ENCODE data around the gene SRGAP3. TPM values are rescaled to one million over a fixed set of nuclear protein-coding genes. Genes with fewer than 3 reads are reported as not detected.
"Not testable (repeated sequence)": the region's sequence is repeated elsewhere in the genome, so short reads cannot be mapped to it uniquely, and the experiment has no call there.

Gene SRGAP3
- total RNA-seq, 1 donor from 2014 or later, result 1.6 TPM

- intact Hi-C loops (cut with micrococcal nuclease), result no loop called here
Measured at GRCh38 chr3:9097495-9097894, 152.0 kb downstream of the SRGAP3 start.

GRCh38 chr3:9091486-9092235, 157.8 kb downstream of the SRGAP3 start:
- intact Hi-C loops (cut with micrococcal nuclease), result no loop called here

DNA sequence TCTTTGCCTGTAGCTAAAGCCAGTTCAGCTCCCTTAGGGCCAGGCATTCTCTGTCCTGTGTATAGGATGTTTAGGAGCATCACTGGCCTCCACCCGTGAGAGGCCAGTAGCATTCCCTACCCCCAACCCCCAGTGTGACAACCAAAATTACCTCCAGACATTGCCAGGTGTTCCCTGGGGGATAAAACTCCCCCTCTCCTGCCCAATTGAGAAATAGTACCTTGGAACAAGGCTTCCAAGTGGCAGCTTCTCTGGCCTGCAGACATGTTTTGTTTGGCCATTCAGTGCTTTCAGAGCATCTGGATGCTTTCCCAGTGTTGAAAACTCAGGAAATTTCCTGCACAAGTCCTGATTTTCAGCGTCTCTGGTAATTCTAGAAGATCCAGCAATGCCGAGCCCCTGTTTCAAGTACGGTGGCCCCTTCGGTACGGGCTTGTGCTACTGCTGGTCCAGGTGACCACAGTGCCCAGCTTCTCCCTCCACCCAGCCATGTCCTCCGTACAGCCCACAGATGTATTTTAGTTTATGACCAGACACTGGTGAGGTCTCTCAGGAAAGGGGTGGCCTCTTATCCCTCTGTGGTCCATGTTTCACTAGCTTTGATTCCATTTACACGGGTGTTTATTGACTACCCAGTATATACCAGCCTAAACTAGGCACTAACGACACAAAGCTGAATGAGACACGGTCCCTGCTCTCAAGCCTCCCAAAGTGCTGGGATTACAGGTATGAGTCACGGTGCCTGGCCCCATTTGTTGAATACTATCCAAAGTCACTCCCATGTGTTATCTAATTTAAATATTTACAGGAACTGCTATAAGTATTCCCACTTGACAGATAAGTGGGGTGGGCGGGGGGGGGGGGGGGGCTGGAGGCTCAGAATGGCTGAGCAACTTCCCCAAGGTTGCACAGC, 160.7 kb downstream of the SRGAP3 start:
- intact Hi-C loops (cut with micrococcal nuclease), result no loop called here

- intact Hi-C loops (cut with micrococcal nuclease), result no loop called here
Measured at GRCh38 chr3:9087831-9088413, 161.5 kb downstream of the SRGAP3 start.

GRCh38 chr3:9085428-9085827, 164.0 kb downstream of the SRGAP3 start:
- intact Hi-C loops (cut with micrococcal nuclease), result not testable (repeated sequence)

GRCh38 chr3:9081184-9081818, 168.1 kb downstream of the SRGAP3 start:
- intact Hi-C loops (cut with micrococcal nuclease), result no loop called here

- intact Hi-C loops (cut with micrococcal nuclease), result no loop called here
Measured at GRCh38 chr3:9080163-9080562, 169.3 kb downstream of the SRGAP3 start.

DNA sequence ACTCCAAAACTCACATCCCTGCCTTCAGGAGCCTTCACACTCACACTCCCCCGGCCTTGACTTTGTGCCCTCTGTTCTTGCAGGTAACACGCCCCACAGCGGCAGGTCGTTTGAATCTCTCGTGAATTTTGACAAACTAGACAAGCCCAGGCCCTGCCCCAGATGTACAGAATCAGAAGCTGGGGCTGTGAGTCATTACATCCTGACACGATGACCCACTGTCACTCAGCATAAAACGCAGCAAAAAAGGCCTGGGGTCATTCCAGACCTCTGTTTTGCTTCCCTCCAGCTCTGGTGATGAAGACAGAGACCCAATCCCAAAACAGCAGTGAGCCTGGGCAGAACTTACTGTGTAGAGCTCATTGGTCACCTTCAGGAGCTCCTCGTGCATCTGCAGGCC, 169.8 kb downstream of the SRGAP3 start:
- intact Hi-C loops (cut with micrococcal nuclease), result no loop called here

DNA sequence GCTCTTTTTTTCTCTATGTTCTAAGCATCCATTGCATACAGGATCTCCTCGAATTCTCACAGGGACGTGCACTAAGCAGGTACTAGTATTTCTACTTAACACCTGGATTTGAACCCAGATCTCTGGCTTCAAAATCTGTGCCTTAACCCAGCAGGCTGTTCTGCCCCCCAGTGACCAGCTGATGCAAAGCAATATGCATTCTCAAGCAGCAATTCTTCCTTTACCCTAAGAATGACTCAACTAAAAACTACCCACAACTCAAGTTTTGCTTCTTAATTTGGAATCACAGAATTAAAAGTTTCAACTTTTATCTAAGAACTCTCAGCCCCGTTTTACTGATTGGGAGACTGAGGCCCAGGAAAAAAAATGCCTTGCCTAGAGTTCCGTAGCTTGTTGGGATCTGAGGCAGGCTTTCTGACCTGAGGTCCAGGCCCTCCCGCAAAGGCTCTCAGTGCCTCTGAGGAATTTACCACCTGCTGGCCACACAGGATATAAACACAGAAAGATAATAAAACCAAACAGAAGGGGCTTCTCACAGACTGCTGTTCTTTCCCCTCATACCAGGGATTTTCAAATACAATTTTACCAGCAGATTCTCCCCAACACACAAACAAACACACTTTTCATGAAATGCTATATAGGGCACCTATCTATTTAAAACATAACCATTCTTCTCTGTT, 170.7 kb downstream of the SRGAP3 start:
- intact Hi-C loops (cut with micrococcal nuclease), result no loop called here

- intact Hi-C loops (cut with micrococcal nuclease), result no loop called here
Measured at GRCh38 chr3:9077029-9077428, 172.4 kb downstream of the SRGAP3 start.

GRCh38 chr3:9075762-9076161, 173.7 kb downstream of the SRGAP3 start:
- intact Hi-C loops (cut with micrococcal nuclease), result no loop called here

DNA sequence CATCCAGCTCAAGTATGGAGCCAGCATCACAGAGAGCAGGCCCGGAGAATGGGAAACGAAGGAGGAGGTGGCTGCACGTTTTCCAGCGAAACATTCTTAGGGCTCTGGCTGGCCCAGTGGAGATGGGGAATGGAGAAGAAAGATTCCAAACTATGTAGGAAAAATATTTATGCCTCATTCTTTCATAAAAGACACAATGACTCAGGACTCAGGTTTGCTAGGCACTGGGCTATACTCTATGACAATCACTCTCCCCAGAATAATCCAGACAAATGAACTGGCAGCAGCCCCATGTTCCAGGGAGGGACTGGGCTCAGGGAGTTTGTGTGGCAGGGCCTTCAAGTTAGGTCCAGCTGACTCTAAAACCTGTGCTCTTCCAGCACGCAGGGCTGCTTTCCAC, 175.4 kb downstream of the SRGAP3 start:
- intact Hi-C loops (cut with micrococcal nuclease), result no loop called here

- intact Hi-C loops (cut with micrococcal nuclease), result no loop called here
Measured at GRCh38 chr3:9072667-9073009, 176.8 kb downstream of the SRGAP3 start.

DNA sequence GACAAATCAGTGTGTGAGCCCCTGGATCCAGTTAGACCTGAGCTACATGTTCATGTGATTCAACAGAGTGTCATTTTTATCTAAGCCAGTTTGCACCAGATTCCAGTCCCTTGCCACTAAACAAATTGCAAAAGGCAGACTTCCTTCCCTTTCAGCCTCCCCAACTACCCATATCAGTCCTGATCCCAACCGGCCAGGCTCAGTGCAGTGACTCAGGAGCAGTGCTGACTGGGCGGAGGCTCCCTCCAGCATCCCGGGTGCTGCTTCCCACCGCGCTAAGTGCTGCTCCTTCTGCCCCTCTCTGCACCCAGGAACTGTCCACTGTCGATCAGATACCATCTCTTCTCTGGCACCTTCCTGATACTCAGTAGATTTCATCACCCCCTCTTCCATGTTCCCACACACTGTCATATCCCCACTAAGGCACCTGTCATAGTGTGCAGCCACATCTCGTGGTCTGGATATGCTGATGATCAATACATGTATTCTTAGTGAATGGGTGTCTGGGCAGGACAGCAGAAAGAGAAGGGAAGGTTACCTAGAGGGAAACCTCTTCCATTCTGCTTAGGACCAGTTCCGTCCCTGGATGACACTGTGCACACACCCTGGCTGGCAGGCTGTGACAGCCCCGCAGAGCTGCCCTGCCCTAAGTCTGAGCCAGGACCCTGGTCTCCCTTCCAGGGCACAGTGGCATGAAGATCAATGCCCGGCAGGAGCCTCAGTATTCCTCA, 177.3 kb downstream of the SRGAP3 start:
- intact Hi-C loops (cut with micrococcal nuclease), result no loop called here

DNA sequence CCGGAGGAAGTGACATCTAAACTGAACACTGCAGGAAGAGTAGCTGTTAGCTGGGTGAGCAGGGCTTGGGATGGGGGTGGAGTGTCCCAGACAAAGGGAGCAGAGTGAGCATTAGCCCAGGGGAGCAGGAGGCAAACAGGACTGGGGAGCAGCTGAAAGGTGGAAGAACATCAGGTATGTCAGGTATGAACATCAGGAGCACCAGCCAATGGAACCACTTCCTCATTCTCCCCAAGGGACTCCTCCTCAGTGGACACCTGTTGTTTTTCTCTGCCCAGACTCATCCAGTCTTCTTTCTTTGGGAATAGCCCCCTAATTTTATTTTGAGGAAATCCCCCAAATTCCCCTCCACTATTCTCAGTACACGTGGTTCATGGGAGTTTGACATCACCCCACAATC, 178.5 kb downstream of the SRGAP3 start:
- intact Hi-C loops (cut with micrococcal nuclease), result no loop called here

DNA sequence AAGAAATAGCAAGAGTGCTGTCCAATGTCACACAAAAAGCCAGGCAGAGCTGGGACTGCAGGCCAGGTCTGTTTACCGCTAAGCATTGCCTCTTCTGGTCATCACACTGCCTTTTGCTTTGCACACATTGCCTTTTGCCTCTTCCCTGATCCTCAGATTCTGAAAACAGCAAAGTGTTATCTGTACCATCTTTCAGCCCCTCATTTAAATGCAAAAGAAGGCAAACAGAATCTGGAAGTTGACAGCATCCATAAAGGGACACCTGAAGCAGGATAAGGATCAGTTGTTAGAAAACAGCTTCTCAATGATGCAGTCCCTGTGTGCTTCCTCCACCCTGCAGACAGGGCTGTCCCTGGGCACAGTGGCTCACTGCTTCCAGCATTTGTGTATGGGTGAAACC, 179.5 kb downstream of the SRGAP3 start:
- intact Hi-C loops (cut with micrococcal nuclease), result no loop called here

DNA sequence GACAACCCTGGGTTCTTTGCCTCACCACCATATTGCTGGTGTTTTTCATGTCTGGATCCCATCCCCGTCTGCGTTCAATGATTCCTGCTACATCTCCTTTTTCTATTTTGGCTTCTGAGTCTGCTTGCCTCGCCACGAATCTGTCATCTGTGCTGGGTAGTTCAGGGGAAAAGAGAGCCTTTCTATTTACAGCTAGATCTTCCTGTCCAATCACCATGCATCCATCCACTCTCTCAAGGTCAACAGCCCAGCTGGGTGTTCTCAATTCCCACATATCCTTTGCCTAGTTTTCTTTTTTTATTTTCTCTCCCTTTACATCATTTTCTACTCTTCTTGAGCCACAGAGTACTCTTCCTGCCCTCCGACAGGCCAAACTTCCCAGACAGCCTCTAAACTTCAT, 181.4 kb downstream of the SRGAP3 start:
- intact Hi-C loops (cut with micrococcal nuclease), result no loop called here

- intact Hi-C loops (cut with micrococcal nuclease), result loop anchor here (1.0 to 2.0 kb wide), 3 partner anchors 79 to 235 kb away; no protein-coding TSS in a partner anchor
Measured at GRCh38 chr3:9067352-9067975, 182.0 kb downstream of the SRGAP3 start.

DNA sequence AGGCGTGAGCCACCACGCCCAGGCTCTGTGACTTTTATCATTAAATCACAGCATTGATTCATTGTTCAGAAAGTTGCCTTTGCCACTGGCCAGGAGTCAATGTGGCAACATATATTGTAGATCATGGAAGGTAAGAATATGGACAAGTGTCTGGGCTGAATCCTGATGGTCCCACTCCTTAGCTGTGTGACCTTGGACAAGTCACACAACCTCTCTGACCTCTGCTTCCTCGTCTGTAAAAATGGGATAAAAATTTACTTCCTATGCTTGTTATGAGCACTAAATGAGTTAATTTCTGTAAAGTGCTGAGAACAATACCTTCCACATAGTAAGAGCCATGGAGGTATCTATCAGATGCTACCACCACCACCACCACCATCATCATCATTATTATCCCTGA, 182.7 kb downstream of the SRGAP3 start:
- intact Hi-C loops (cut with micrococcal nuclease), result loop anchor here (1.0 to 2.0 kb wide), 3 partner anchors 78 to 236 kb away; no protein-coding TSS in a partner anchor

- intact Hi-C loops (cut with micrococcal nuclease), result loop anchor here (2.0 kb wide), 1 partner anchor 237 kb away; no protein-coding TSS in a partner anchor
Measured at GRCh38 chr3:9066141-9066540, 183.3 kb downstream of the SRGAP3 start.

Measured in T-helper 1 cell treated with Interleukin-12 subunit alpha and Interleukin-12 subunit beta and Interleukin-4 antibody, amounts not matched to agents 30 ng/mL and 1 ng/mL, for 36 hours (primary cell).